Osteocyte (in vitro differentiated cells): Measurements from ENCODE around the gene CD86. TPM values are rescaled to one million over a fixed set of nuclear protein-coding genes. Genes with fewer than 3 reads are reported as not detected.

Experiments
- DNase-seq: peaks from one replicate; pipeline ENCODE4 v3.0.0; 2021; ENCODE audit warnings: mixed read lengths; ENCODE audit not compliant: unreplicated experiment; ENCODE audit errors: extremely low spot score
- H3K27ac Mint-ChIP-seq: one replicate; pipeline ENCODE4 v1.8.0; 2021; ENCODE audit warnings: mild to moderate bottlenecking, mixed read lengths; ENCODE audit not compliant: unreplicated experiment
- H3K27me3 Mint-ChIP-seq: one replicate; pipeline ENCODE4 v1.8.0; 2021; ENCODE audit warnings: mixed read lengths; ENCODE audit not compliant: unreplicated experiment
- H3K36me3 Mint-ChIP-seq: one replicate; pipeline ENCODE4 v1.8.0; 2021; ENCODE audit warnings: mixed read lengths; ENCODE audit not compliant: unreplicated experiment
- H3K4me1 Mint-ChIP-seq: one replicate; pipeline ENCODE4 v1.8.0; 2021; ENCODE audit warnings: mixed read lengths; ENCODE audit not compliant: unreplicated experiment
- H3K4me3 Mint-ChIP-seq: one replicate; pipeline ENCODE4 v1.8.0; 2021; ENCODE audit warnings: mild to moderate bottlenecking, moderate library complexity, mixed read lengths; ENCODE audit not compliant: unreplicated experiment
- H3K9me3 Mint-ChIP-seq: one replicate; pipeline ENCODE4 v1.8.0; 2021; ENCODE audit warnings: mixed read lengths; ENCODE audit not compliant: unreplicated experiment
- total RNA-seq: library from RNA; stranded (reverse); gene quantifications from 2 replicates; pipeline ENCODE4 v1.2.1, GENCODE V29; 2021
- TF ChIP-seq, protein P1 (sequence below): fragments of 200-600 bp; sonication (generic); IDR thresholded peaks from 2 replicates; pipeline ENCODE4 v1.5.0; 2021; ENCODE audit warnings: antibody characterized with exemption, mild to moderate bottlenecking, moderate library complexity

CD86 gene
- total RNA-seq, 1 donor from 2014 or later = not detected

DNA sequence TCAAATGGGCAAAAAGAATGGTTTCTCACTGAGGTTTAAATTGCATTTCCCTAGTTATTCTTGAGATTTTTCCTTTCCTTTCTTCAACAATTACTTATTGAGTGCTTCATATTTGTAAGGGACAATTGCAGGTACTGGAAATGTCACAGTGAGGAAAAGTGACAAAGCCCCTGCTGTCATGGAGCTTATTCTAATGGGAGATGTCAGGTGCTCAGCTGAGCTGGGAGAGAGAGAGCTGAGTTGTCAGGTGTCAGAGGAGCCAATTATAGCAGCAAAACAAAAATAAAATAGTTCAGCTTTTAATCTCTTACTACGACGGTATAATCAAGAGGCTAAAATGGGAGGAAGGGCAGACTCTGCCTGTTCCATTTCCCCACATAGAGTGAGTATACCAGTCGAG, 42.0 kb downstream of the CD86 start:
- Mint-ChIP-seq H3K4me1 (no peaks in the 10 kb centered on the region), H3K27me3 (peaks cover 2% of the 10 kb centered on the region), H3K4me3 (no peak overlapping the region), H3K27ac (no peak overlapping the region), H3K9me3 (no peaks in the 10 kb centered on the region), H3K36me3 (no peaks in the 10 kb centered on the region)
- no peak for DNase-seq
- TF ChIP-seq, protein P1, sequence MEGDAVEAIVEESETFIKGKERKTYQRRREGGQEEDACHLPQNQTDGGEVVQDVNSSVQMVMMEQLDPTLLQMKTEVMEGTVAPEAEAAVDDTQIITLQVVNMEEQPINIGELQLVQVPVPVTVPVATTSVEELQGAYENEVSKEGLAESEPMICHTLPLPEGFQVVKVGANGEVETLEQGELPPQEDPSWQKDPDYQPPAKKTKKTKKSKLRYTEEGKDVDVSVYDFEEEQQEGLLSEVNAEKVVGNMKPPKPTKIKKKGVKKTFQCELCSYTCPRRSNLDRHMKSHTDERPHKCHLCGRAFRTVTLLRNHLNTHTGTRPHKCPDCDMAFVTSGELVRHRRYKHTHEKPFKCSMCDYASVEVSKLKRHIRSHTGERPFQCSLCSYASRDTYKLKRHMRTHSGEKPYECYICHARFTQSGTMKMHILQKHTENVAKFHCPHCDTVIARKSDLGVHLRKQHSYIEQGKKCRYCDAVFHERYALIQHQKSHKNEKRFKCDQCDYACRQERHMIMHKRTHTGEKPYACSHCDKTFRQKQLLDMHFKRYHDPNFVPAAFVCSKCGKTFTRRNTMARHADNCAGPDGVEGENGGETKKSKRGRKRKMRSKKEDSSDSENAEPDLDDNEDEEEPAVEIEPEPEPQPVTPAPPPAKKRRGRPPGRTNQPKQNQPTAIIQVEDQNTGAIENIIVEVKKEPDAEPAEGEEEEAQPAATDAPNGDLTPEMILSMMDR = no peak

DNA sequence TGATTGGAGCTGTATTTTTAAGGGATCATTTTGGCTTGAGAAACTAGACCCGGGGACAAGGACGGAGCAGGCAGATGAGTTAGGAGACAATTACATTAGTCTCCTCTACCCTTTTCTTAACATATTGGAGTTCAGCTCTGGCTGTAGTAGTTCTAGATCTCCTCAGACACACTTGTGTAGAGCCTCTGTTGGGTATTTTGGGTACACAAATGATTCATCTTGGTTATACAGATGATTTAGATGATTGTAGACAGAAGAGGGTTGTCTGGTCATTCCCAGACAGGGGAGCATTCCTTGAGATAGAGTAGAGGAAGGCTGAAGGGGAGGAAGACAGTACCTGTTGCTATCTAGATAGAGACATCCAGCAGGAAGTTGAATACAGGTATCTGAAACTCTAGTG, 43.4 kb downstream of the CD86 start:
- Mint-ChIP-seq H3K27ac (no peak overlapping the region), H3K4me3 (no peak overlapping the region), H3K36me3 (no peaks in the 10 kb centered on the region), H3K4me1 (no peaks in the 10 kb centered on the region), H3K27me3 (peaks cover 2% of the 10 kb centered on the region), H3K9me3 (no peaks in the 10 kb centered on the region)
- TF ChIP-seq, protein P1 = no peak
- DNase-seq = no peak

DNA sequence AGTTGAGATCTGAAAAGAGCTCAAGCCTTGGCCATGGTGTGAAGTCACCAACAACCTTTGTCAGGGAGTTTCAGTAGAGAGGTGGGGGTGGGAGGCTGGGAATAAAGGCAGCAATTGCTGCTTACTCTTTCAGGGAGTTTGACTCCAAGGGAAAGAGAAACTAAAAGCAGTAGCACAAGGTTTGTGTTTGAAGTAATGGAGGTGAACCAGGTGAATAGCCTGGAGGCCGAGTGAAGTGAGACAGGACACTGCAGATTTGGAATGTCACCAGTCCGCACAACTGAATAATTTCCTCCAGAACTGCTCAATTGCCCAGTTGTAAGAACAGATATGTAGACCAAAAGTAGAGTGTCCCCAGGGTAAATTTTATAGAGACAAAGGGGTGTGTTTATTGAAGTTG, 44.1 kb downstream of the CD86 start:
- H3K9me3 Mint-ChIP-seq = no peaks in the 10 kb centered on the region
- no peak overlapping the region for H3K4me3 Mint-ChIP-seq
- TF ChIP-seq, protein P1 = no peak
- H3K4me1 Mint-ChIP-seq = no peaks in the 10 kb centered on the region
- no peak for DNase-seq
- H3K27me3 Mint-ChIP-seq = peaks cover 2% of the 10 kb centered on the region
- H3K36me3 Mint-ChIP-seq = no peaks in the 10 kb centered on the region
- no peak overlapping the region for H3K27ac Mint-ChIP-seq

DNA sequence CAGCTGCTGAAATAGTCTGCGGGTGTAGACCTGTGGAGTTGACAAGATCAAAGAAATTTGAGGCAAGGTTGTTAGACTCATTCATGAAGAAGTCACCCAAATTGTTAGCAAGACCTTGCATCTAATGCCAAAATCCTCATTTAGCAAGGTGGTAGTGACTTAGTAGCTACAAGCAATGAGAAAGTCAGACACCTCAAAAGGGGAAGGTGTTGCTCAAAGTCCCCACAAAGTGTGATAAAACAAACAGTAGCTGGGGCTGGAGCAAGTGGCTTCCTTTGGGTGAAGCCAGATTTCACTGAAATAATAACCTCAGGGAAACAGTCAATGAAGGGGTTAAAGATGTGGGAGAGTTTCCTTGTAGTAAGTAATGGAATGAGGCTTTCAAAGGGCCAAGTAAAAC, 44.9 kb downstream of the CD86 start:
- Mint-ChIP-seq H3K4me1 (no peaks in the 10 kb centered on the region), H3K27ac (no peak overlapping the region), H3K4me3 (no peak overlapping the region), H3K27me3 (peaks cover 2% of the 10 kb centered on the region), H3K9me3 (no peaks in the 10 kb centered on the region), H3K36me3 (no peaks in the 10 kb centered on the region)
- TF ChIP-seq, protein P1 = no peak
- DNase-seq = no peak

DNA sequence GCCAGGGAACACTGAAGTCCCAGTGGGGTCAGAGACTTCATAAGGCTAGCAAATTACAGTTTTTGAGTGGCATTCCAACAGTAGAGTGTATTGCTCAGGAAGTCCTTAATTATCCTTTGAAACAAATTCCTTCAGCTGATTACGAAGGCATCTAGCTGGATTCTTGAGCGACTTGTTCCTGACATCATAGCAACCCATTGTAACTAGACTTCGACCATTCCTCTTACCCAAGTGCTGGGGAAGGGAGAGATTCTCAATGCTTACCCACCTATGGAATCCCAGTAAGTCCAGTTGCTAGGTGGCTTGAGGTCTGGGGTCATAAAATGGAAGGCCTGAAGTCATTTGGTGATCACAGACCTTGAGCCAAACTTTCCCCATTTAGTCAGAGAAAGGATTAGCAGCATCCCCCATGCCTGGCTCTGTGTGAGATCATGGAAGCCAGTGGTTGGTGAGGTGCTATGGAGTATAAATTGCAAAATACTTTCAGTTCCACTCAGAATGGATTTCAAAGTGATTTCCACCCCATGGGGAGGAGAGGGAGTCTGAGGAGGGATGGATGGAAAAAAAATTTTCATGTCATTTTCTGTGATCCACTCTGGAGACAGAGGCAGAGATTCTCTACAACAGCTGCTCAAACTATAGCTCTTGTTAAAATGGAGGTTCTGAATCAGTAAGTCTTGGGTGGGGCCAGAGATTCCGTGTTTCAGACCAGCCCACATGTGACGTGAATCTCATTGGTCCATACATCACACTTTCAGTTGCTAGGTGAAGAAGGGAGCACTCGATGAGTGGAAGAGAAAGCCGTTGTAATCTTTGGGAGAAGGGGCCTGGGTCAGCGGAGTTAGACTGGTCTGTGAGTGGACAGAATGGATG, 45.7 kb downstream of the CD86 start:
- TF ChIP-seq, protein P1 = no peak
- Mint-ChIP-seq H3K27ac (no peak overlapping the region), H3K36me3 (no peaks in the 10 kb centered on the region), H3K27me3 (peaks cover 2% of the 10 kb centered on the region), H3K4me1 (no peaks in the 10 kb centered on the region), H3K4me3 (no peak overlapping the region), H3K9me3 (no peaks in the 10 kb centered on the region)
- DNase-seq = no peak
